Measurements from ENCODE around the gene PARM1. TPM values are rescaled to one million over a fixed set of nuclear protein-coding genes. Genes with fewer than 3 reads are reported as not detected.

Gene PARM1
- total RNA-seq, 1 experiment from 2014 or later: 1.1 TPM

- no peak for DNase-seq (ENCODE audit: low spot score)
Observed at GRCh38 chr4:75071317-75071716, 138.4 kb downstream of the PARM1 start.

DNA sequence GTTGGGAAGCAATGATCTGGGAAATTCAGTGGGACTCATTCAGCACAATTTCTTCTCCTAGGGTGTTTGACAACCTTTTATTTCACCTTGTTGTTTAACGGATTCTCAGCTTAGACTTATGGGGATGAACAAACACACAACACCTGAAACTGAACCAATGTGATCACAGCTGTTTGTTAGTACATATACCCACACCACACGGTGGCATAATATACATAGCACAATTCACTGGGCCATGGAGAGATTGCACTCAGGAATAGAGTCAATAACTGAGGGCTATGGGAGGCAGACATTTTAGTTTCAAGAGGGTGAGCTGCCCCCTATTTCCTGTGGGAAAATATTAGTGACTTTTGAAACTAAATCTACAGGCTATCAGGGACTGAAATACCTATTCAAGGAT lies 148.0 kb downstream of the PARM1 start:
- DNase-seq (ENCODE audit: low spot score): no peak

- DNase-seq (ENCODE audit: low spot score): no peak
Observed at GRCh38 chr4:75081561-75081960, 148.6 kb downstream of the PARM1 start.

- DNase-seq (ENCODE audit: low spot score): no peak
Observed at GRCh38 chr4:75087416-75087815, 154.5 kb downstream of the PARM1 start.

- no peak for DNase-seq (ENCODE audit: low spot score)
Observed at GRCh38 chr4:75087865-75088264, 154.9 kb downstream of the PARM1 start.

GRCh38 chr4:75089206-75089605 lies 156.3 kb downstream of the PARM1 start:
- DNase-seq (ENCODE audit: low spot score): no peak

DNA sequence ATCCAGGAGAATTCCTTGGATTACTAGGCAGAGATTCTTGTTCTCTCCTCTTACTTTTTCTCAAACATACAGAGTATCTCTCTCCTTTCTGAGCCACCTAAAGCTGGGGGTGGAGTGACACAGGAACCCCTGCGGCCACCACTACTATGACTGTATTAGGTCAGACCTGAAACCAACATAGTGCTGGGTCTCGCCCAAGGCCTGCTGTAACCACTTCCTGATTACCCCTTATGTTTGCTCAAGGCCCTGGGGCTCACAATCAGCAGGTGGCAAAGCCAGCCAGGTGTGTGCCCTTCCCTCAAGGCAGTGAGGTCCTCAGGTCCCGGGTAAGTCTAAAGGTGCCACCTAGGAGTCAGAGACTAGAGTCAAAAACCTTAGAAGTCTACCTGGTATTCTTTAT lies 166.4 kb downstream of the PARM1 start:
- DNase-seq (ENCODE audit: low spot score): no peak

Other genes with a start within 250 kb of the PARM1 start
- gene BTC, start 138.6 kb upstream of the PARM1 start, total RNA-seq (2014; rRNA removed; shearing (Covaris generic)): 1.4 and 1.9 TPM in 2 replicates